ENCODE data around the gene CLASP2. TPM values are rescaled to one million over a fixed set of nuclear protein-coding genes. Genes with fewer than 3 reads are reported as not detected.
"Not testable (repeated sequence)": the region's sequence is repeated elsewhere in the genome, so short reads cannot be mapped to it uniquely, and the experiment has no call there.

CLASP2 gene
- total RNA-seq, 2 experiments from 2014 or later = 63.4 to 73.1 TPM

- H3K9me3 ChIP-seq (ENCODE audit: control insufficient read depth in 1 of 2, insufficient read depth in 1 of 2, low read length in 2 of 2) = peaks cover 0 to 6% of the 10 kb centered on the region in 2 experiments
- peaks cover 5% of the 10 kb centered on the region for H3K9me3 Mint-ChIP-seq
- no peaks in the 10 kb centered on the region for H3K4me1 ChIP-seq (ENCODE audit: insufficient read depth, low read length)
- POLR2A ChIA-PET = no interaction called here
- CTCF ChIA-PET = no interaction called here
- H3K4me3 Mint-ChIP-seq = no peak overlapping the region
- H3K4me1 Mint-ChIP-seq (ENCODE audit: low read depth) = no peaks in the 10 kb centered on the region
- intact Hi-C loops (cut with DNase I, micrococcal nuclease) = no loop called here
- H3K27ac ChIP-seq (ENCODE audit: low read depth in 1 of 2, low read length in 2 of 2) = no peak overlapping the region
- H3K36me3 ChIP-seq (ENCODE audit: insufficient read depth, low read length) = peaks cover 39% of the 10 kb centered on the region
- H3K27me3 ChIP-seq (ENCODE audit: control insufficient read depth in 1 of 2, insufficient read depth in 2 of 2, low read length in 2 of 2) = no peaks in the 10 kb centered on the region
- no peak overlapping the region for H3K4me3 ChIP-seq (ENCODE audit: low read length)
- DNase-seq = no peak
- ATAC-seq (ENCODE audit: poor library complexity) = no peak
- H3K27ac Mint-ChIP-seq = no peak overlapping the region
- no peak for TF ChIP-seq CTCF (IDR thresholded peaks at IDR 0.05)
- no peaks in the 10 kb centered on the region for H3K27me3 Mint-ChIP-seq
- peaks cover 84% of the 10 kb centered on the region for H3K36me3 Mint-ChIP-seq (ENCODE audit: low read depth)
These were observed 36.4 kb downstream of the CLASP2 start for GRCh38 chr3:33681667-33682066.

- H3K4me1 Mint-ChIP-seq (ENCODE audit: low read depth) = no peaks in the 10 kb centered on the region
- peaks cover 70% of the 10 kb centered on the region for H3K36me3 Mint-ChIP-seq (ENCODE audit: low read depth)
- no peak overlapping the region for H3K27ac Mint-ChIP-seq
These were observed 40.0 kb downstream of the CLASP2 start for GRCh38 chr3:33678073-33678472.

GRCh38 chr3:33673436-33673835 is 44.6 kb downstream of the CLASP2 start:
- H3K9me3 ChIP-seq (ENCODE audit: control insufficient read depth in 1 of 2, insufficient read depth in 1 of 2, low read length in 2 of 2); CTCF ChIA-PET; H3K4me3 Mint-ChIP-seq; H3K4me1 ChIP-seq (ENCODE audit: insufficient read depth, low read length); H3K27me3 ChIP-seq (ENCODE audit: control insufficient read depth in 1 of 2, insufficient read depth in 2 of 2, low read length in 2 of 2); H3K4me1 Mint-ChIP-seq (ENCODE audit: low read depth); H3K27ac Mint-ChIP-seq; H3K4me3 ChIP-seq (ENCODE audit: low read length); H3K9me3 Mint-ChIP-seq; H3K27ac ChIP-seq (ENCODE audit: low read depth in 1 of 2, low read length in 2 of 2); intact Hi-C loops (cut with DNase I, micrococcal nuclease); DNase-seq; POLR2A ChIA-PET; ATAC-seq (ENCODE audit: poor library complexity); H3K27me3 Mint-ChIP-seq: not testable (repeated sequence)
- peaks cover 69% of the 10 kb centered on the region for H3K36me3 Mint-ChIP-seq (ENCODE audit: low read depth)
- peaks cover 21% of the 10 kb centered on the region for H3K36me3 ChIP-seq (ENCODE audit: insufficient read depth, low read length)

More at GRCh38 chr3:33678073-33678472, 40.0 kb downstream of the CLASP2 start:
- Histone ChIP-seq H3K4me1 (ENCODE audit: insufficient read depth, low read length) (no peaks in the 10 kb centered on the region), H3K9me3 (ENCODE audit: control insufficient read depth in 1 of 2, insufficient read depth in 1 of 2, low read length in 2 of 2) (peaks cover 0 to 6% of the 10 kb centered on the region in 2 experiments), H3K36me3 (ENCODE audit: insufficient read depth, low read length) (peaks cover 30% of the 10 kb centered on the region), H3K27me3 (ENCODE audit: control insufficient read depth in 1 of 2, insufficient read depth in 2 of 2, low read length in 2 of 2) (no peaks in the 10 kb centered on the region), H3K27ac (ENCODE audit: low read depth in 1 of 2, low read length in 2 of 2) (no peak overlapping the region), H3K4me3 (ENCODE audit: low read length) (no peak overlapping the region)
- CTCF ChIA-PET = no interaction called here
- Mint-ChIP-seq H3K4me3 (no peak overlapping the region), H3K9me3 (peaks cover 5% of the 10 kb centered on the region), H3K27me3 (no peaks in the 10 kb centered on the region)
- intact Hi-C loops (cut with DNase I, micrococcal nuclease) = no loop called here
- ATAC-seq (ENCODE audit: poor library complexity) (no peak), DNase-seq (no peak)
- POLR2A ChIA-PET = interaction anchor here (0.6 kb wide), 1 partner anchor 138 kb away, joined by 3 read pairs; no protein-coding TSS in a partner anchor
- no peak for TF ChIP-seq CTCF (IDR thresholded peaks at IDR 0.05)

- H3K27me3 Mint-ChIP-seq = no peaks in the 10 kb centered on the region
- no peaks in the 10 kb centered on the region for H3K4me1 ChIP-seq (ENCODE audit: insufficient read depth, low read length)
- peaks cover 68% of the 10 kb centered on the region for H3K36me3 Mint-ChIP-seq (ENCODE audit: low read depth)
- DNase-seq = no peak
- H3K4me1 Mint-ChIP-seq (ENCODE audit: low read depth) = no peaks in the 10 kb centered on the region
- no peak overlapping the region for H3K27ac ChIP-seq (ENCODE audit: low read depth in 1 of 2, low read length in 2 of 2)
- TF ChIP-seq CTCF (IDR thresholded peaks at IDR 0.05) = no peak
- no peaks in the 10 kb centered on the region for H3K9me3 ChIP-seq (ENCODE audit: control insufficient read depth in 1 of 2, insufficient read depth in 1 of 2, low read length in 2 of 2)
- no peak overlapping the region for H3K4me3 ChIP-seq (ENCODE audit: low read length)
- ChIA-PET CTCF (no interaction called here), POLR2A (no interaction called here)
- H3K27ac Mint-ChIP-seq = no peak overlapping the region
- no peak for ATAC-seq (ENCODE audit: poor library complexity)
- no peaks in the 10 kb centered on the region for H3K27me3 ChIP-seq (ENCODE audit: control insufficient read depth in 1 of 2, insufficient read depth in 2 of 2, low read length in 2 of 2)
- intact Hi-C loops (cut with DNase I, micrococcal nuclease) = no loop called here
- H3K36me3 ChIP-seq (ENCODE audit: insufficient read depth, low read length) = peaks cover 18% of the 10 kb centered on the region
- no peak overlapping the region for H3K4me3 Mint-ChIP-seq
- no peaks in the 10 kb centered on the region for H3K9me3 Mint-ChIP-seq
These were observed 49.4 kb downstream of the CLASP2 start for GRCh38 chr3:33668618-33669017.

Measured in CD4-positive, alpha-beta T cell (primary cell).